OCI-LY7 (cell line): ENCODE data around the gene NALCN.

ENCODE experiments used
- CTCF ChIP-seq: fragments of 200-600 bp; sonication (generic); conservative IDR thresholded peaks from 2 replicates; pipeline ENCODE4 v1.5.1; 2014; ENCODE audit warnings: mild to moderate bottlenecking, antibody characterized with exemption, low read length, moderate library complexity, mixed read lengths
- EZH2phosphoT487 ChIP-seq: fragments of 200-600 bp; sonication (generic); IDR thresholded peaks from 2 replicates; pipeline ENCODE4 v1.6.1; 2018; ENCODE audit warnings: low read depth, borderline replicate concordance, mild to moderate bottlenecking, mixed run types, antibody characterized with exemption, low read length, moderate library complexity, mixed read lengths

GRCh38 chr13:101202590-101202989, 213.7 kb downstream of the NALCN start:
- TF ChIP-seq CTCF (no peak), EZH2phosphoT487 (no peak)
